Hematopoietic multipotent progenitor cell treated with erythropoietin and hydrocortisone succinate and interleukin-3 and kit ligand, for 4 days (in vitro differentiated cells): ENCODE data around the gene SMG7.

ENCODE experiments used
- DNase-seq: peaks from one replicate; pipeline ENCODE4 v3.0.0-alpha.2; 2015

The SMG7 gene

GRCh38 chr1:183470147-183470960 lies 1.9 kb upstream of the SMG7 start:
- peak; percentile 96 for DNase-seq

- DNase-seq, result peak; percentile 91
These were observed 1.1 kb upstream of the SMG7 start for GRCh38 chr1:183470961-183471742.

DNA sequence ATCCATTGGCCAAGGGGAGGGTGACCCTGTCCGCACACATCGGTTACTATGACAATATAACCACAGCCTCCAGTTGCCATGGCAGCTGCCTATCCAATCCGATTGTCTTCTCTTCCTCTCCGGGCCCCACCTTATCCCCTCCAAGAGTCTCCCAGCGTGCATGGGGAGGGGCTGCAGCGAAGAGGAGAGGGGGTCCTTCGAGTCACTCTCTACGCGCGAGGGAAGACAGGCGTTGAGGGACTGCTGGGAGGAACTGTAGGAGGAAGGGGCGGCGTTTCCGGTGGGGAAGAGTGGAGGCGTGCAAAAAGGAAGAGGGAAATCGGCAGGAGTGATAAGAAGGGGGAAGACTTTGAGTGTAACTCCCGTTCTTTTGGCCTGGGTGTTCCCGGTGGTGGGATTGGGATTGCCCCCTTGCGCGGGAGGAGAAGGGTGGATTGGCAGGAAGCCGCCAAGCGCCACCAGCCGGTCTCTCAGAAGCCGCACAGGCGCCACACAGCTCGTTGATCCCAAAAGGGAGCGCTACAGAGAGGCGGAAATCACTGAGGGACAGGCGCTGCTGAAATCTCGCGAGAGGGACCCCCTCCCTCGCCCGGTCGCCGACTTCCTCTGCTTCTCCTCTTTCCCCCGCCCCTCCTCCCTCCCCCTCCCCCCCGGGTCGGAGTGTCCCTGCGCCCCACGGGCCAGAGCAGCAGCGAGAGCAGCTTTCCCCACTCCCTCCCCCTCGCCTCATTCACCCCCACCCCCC lies 384 bp upstream of the SMG7 start:
- peak; percentile 98 for DNase-seq

GRCh38 chr1:183473217-183473536 lies 878 bp downstream of the SMG7 start:
- DNase-seq, result no peak

- DNase-seq, result peak; percentile 67
These were observed 3.8 kb downstream of the SMG7 start for GRCh38 chr1:183476081-183476480.

GRCh38 chr1:183477986-183478781 lies 5.9 kb downstream of the SMG7 start:
- DNase-seq, result peak; percentile 40

GRCh38 chr1:183480971-183481441 lies 8.7 kb downstream of the SMG7 start:
- no peak for DNase-seq

DNA sequence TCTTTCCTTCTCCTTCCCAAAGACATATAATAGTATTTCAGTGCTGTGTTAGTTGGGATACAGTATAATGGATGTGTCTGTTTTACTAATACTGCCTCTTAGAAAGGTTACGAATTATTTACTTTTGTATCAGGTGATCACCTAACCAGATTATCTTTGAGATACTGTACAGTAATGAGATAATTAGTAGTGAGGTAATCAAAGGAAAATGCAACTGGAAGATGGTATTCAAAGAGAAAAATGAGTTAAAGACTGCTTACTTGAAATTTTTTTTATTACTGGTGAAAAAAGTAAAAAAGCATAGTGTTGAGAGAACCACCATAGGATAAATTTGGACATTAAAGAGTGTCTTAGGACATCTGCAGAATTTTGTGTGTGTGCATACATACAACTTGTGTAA lies 10.9 kb downstream of the SMG7 start:
- no peak for DNase-seq

DNA sequence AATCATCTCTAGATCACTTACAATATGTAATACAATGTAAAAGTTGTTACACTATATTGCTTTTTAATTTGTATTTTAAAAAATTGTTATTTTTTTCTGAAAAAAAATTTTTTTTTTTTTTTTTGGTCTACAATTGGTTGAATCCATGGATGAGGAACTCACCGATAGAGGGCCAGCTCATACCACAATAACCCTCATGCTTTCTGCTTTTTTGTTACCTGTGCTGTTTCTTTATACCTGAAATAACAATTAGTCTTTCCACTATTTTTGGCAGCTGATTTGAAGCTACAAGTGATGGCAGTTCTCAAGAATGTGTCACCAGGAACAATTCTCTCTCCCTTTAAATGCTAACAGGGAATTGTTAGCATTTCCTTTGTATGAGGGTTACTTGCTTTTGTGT lies 12.0 kb downstream of the SMG7 start:
- peak; percentile 39 for DNase-seq

DNA sequence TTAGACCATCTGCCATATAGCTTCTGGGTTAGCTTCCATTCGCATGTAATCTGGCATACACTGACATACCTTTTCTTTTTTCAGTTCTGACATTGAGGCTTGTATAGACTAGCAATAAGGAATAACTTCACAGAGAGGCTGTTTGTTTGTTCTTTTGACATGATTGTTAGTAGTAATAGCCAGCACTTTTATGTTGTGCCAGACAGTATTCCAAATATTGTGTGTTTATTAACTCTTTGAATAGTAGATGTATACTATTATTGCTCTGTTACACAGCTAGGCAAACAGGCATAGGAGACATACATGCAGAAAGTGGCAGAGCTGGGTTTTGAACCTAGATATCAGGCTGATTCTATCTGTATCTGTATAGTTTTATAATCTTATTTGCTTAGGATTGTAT lies 12.6 kb downstream of the SMG7 start:
- no peak for DNase-seq

GRCh38 chr1:183487674-183488442 lies 15.6 kb downstream of the SMG7 start:
- DNase-seq, result no peak

GRCh38 chr1:183490932-183491331 lies 18.6 kb downstream of the SMG7 start:
- DNase-seq, result no peak

- DNase-seq, result no peak
These were observed 21.4 kb downstream of the SMG7 start for GRCh38 chr1:183493540-183494245.

- no peak for DNase-seq
These were observed 23.1 kb downstream of the SMG7 start for GRCh38 chr1:183495420-183495819.

GRCh38 chr1:183497218-183497617 lies 24.9 kb downstream of the SMG7 start:
- DNase-seq, result no peak

DNA sequence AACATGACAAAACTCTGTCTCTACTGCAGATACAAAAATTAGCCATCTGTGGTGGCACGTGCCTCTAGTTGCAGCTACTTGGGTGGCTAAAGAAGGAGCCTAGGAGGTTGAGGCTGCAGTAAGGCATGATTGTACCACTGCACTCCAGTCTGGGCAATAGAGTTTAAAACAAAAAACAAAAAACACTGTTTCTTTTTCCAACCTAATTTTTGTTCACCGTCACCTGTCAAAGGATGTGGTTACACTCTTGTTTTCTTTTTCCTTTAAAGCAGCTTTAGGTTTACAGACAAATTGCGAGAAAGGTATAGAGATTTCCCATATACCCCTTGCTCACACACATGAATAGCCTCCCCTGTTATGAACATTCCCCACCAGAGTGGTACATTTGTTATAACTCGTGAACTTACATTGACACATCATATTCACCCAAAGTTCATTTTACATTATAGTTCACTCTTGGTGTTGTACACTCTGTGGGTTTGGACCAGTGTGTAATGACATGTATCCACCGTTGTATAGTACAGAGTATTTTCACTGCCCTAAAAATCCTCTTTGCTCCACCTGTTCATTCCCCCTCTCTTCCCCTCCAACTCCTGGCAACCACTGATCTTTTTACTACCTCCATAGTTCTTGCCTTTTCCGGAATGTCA lies 26.2 kb downstream of the SMG7 start:
- no peak for DNase-seq

GRCh38 chr1:183505454-183506089 lies 33.3 kb downstream of the SMG7 start:
- peak; percentile 48 for DNase-seq

GRCh38 chr1:183506561-183506960 lies 34.3 kb downstream of the SMG7 start:
- no peak for DNase-seq

DNA sequence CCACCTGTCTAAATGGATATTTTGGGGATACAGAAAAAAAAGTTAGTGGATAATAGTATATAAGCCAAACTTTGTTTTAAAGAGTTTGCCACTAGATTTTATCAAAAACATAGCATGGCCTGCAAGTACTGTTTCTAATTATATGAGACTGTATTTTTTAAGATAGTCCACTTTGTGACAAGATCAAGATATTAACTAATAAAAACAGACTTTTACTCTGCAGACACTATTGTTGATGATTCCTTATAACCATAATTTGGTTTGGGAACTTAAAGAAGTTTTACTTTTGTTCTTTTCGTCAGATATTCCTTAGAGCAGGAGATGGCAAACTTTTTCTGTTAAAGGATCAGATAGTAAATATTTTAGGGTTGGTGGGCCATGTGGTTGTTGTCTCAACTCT lies 36.4 kb downstream of the SMG7 start:
- DNase-seq, result no peak

DNA sequence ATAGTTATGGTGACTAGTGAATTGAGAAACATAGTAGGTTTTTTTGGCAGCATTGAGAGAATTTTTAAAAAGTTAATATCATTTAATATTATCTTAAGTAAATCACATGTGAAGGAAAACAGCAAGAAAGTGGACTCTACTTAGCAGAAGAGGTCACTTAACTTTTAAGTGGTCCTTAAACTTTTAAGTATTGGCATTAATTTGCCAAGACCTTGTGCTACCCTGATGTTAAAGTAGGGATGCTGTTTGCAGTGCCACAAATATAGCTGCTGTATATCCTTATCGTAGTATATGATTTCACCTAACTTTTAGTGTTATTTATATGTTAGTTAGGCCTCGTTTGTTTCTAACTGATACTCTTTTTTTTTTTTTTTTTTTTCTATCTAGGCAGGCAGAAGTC lies 40.2 kb downstream of the SMG7 start:
- DNase-seq, result no peak
